Stimulated activated CD8-positive, alpha-beta memory T cell treated with anti-CD3 and anti-CD28 coated beads, Interleukin-12 subunit alpha, Interleukin-12 subunit beta, amount 100 ng/mL, for 24 hours (primary cell): ENCODE data around the gene MYD88.

Experiments used
- DNase-seq: peaks from one replicate; pipeline ENCODE4 v3.0.0-alpha.2; 2020; ENCODE audit errors: extremely low read depth

The MYD88 gene

DNA sequence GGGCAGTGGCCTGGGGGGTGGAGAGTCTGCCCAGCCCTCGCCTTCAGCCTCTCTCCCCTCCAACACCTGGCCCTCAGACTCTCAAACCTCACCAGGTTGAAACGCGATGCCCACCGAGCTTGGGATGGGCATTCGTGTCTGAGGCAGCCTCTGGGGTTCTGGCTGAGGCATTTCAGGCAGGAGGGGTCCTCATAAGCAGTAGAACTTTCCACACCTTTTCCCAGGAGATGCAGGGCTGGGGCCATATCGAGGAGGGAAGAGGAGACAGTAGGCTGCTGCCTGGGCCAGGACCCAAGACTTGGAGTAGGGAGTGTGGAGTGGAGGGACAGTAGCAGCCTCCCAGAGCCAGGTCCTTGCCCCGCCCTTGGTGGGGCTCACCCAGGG is 26.1 kb upstream of the MYD88 start:
- DNase-seq: no peak

DNA sequence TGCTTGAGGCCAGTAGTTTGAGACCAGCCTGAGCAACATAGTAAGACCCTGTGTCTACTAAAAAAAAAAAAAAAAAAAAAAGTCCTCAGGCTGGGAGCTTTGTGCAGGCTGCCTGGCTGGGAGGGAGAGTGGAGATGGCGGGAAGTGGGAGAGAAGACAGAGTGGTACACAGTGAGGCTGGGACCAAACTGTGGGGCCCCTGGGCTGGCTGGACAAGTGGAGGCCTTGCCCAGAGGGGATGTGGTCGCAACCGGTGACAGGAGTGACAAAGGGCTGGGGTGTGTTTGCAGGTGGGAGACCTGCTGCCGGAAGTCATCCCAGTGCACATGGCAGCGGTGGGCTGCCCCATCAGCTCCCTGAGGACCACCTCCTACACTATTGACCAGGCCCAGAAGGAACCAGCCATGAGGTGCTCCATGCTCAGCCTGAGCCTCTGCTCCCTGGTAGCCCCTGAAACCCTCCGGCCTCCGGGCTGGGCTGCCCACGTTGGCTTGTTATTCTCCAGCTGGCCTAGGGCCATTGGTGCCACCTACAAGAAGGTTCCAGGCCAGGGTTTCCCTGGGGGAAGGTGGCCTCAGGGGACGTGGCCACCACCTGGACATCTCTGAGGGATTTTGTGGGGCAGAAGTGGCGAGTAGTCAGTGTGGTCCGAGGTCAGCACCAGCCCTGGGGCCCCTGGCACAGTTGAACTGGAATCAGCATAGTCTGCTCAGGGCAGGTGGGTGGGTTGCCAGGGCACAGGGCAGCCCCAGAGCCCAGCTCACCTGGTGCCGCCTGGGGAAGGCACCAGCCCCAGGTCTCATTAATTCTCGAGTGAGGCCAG is 24.2 kb upstream of the MYD88 start:
- DNase-seq: no peak

DNA sequence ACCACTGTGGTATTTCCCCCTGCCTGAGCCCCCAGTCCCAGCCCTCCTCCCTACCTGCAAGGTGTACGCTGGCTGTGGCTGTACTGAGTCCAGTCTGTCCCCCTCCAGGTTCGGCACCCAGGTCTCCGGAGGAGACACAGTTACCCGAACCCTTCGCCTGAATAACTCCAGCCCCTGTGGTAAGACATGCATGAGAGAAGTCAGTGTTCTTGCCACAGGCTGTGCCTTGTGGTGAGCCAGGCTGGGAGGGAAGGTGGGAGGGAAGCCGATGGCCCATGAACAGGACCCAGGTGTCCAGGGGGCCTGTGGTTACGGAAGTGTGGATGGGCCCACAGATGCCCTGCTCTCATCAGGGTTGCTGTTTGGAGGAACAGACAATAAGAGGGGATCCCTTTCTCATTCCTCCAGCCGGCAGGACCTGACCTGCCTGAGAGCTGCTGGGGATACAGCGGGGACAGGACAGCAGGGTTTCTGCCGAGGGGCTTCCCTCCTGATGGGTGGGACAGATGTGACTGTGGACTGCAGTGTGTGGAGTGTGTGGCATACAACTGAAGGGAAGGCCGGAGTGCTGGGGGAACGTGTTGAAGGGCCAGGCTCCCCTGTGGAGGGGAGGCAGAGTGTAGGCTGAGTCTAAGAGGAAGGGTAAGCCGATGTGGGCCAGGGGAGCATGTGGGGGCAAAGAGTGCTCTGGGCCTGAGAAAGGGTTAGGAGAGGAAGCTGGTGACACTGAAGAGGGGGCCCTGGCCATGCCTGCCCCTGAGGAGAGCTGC is 23.4 kb upstream of the MYD88 start:
- DNase-seq: no peak

DNA sequence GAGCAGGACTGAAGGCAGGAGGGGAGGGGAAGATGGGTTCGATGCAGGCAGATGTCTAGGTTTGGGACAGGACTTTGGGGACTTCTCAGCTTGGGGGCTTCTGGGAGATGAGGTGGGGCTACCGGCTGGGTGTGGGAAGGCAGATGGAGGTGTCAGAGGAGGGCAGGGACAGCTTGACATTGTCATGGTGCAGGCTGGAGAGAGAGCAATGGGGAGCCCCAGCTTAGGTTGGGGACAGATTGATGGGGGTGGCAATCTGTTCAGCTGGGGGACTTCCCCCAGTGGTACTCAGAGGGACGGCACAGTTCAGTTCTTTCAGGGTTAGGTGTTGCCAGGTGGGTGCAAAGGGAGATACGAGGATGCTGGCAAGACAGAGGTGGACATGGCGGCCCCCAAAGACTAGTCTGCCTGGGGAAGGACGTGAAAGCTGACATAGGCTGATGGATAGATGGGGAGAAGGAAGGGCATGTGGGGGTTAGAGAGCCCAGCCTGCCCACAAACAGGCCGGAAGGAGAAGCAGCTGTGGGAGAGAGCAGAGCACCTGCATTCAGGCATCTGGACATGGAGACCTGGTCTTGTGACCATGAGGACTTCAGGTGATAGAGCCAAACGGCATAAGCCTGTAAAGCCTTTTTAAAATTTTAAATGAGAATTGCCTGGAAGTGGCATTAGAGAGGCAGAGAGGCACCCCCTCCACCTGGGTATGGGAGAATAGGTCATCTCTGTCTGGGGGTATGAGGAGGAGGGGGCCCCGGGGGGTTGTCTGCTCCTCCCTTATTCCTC is 22.6 kb upstream of the MYD88 start:
- no peak for DNase-seq

DNA sequence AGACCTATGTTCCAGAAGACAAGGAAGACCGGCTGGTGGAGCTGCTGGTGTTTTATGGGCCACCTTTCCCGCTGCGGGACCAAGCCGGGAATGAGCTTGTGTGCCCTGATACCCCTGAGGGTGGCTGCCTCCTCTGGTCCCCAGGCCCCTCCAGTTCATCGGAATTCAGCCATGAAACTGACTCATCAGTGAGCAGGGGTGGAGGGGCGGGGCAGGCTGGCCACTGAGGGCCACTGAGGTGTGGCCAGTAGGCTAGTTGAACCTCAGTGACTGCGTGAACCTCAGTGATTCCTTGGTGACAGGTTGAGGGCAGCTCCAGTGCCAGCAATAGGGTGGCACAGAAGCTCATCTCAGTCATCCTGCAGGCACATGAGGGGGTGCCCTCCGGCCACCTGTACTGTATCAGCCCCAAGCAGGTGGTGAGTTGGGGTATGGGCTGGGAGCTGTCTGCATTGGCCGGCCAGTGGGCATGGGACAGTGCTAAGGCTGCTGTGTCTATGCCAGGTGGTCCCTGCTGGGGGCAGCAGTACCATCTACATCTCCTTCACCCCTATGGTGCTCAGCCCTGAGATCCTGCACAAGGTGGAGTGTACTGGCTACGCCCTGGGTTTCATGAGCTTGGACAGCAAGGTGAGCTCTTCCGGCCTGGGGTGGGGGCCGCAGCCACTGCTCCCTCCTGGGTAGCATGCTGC is 21.8 kb upstream of the MYD88 start:
- DNase-seq: no peak

DNA sequence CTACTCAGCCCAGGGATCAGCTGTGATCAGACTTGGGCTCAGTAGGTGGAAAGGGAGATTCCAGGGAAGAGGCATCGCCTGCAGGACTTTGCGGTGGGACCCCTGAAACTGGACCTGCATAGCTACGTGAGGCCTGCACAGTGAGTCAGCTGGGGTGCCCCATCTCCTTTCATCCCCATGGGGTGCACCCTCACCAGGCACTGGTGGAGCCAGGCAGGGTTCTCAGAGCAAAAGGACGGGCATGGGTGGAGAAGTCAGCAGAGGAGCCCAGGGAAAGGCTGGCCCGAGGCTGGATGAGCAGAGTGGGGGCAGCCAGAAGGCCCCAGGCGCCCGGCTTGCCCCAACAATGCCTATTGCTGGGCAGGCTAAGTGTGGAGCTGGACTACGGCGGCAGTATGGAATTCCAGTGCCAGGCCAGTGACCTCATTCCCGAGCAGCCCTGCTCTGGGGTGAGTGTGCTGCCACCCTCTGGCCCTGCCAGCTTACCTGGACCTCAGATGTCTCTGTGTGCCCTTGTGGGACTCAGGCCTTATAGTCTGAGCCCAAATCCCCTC is 21.2 kb upstream of the MYD88 start:
- DNase-seq: no peak

DNA sequence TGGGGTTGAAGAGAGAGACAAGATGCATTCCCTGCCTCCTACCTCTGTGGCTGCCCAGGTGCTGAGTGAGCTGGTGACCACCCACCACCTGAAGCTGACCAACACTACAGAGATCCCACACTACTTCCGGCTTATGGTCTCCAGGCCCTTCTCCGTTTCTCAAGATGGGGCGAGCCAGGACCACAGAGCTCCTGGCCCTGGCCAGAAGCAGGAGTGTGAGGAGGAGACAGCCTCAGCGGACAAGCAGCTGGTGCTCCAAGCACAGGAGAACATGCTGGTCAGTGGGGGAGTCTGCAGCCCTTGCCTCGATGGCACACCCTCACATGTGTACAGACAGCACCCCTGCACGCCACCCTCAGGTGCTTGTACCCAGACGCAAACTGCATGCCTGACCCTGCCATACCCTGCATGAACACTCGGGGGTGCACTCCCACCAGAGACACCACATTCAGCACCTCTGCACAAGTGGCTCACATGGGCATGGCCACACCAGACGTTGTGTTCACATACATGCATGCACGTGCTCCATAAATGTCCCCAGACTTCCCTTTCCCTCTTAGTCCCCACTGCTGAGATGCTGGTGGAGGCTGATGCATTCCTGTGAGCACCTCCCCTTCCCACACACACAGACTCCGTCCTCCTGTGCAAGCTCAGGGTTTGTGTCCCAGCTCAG is 20.6 kb upstream of the MYD88 start:
- peak; percentile 38 for DNase-seq

DNA sequence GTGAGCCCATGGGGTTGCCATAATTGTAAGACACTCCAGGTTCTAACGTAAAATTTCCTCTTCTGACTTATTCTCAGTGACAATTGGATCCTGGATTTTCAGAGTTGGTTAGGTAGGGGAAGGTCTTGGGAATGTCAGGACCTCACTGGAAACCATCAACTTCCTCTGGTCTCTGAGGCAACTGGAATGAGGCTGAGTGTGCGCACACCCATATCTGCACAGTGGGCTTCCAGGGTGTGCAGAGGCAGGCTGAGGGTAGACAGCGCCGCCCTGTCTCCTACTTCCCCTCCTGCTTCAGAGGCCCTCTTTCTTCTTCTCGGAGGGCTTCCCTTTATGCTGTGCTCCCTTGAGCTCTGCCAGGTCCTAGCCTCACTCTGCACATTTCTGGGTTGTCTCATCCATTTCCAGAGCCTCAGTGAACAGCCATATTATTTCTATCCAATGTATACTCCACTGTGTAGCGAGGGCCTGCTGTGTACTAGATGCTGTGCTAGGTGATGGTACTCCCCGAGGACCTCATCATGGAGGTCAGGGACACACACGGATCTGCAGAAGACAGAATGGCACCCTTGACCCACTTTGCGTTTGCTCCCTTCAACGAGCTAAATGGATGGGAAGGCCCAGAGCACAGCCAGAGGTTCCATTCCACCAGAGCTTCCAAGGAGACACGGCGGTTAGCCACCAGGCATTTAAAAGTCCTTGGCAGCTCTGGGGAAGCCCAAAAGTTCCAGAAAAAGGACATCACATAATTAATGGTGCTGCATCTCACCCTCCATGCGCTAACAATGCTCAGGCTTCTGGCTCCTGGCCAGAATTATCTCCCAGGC is 19.8 kb upstream of the MYD88 start:
- no peak for DNase-seq

DNA sequence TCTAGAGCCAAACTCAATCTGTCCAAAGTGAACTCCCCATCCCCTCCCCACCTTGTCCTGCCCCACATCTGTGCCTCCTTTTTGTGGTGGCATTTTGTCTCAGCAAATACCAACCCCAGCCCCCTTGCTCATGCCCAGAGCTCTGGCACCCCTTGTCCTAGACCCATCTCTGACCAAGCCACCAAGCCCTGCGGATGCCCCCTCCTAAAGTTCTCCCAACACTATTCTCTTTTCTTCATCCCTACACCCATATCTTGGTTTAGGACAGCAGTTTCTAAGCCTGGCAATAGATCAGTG is 19.3 kb upstream of the MYD88 start:
- DNase-seq: no peak

DNA sequence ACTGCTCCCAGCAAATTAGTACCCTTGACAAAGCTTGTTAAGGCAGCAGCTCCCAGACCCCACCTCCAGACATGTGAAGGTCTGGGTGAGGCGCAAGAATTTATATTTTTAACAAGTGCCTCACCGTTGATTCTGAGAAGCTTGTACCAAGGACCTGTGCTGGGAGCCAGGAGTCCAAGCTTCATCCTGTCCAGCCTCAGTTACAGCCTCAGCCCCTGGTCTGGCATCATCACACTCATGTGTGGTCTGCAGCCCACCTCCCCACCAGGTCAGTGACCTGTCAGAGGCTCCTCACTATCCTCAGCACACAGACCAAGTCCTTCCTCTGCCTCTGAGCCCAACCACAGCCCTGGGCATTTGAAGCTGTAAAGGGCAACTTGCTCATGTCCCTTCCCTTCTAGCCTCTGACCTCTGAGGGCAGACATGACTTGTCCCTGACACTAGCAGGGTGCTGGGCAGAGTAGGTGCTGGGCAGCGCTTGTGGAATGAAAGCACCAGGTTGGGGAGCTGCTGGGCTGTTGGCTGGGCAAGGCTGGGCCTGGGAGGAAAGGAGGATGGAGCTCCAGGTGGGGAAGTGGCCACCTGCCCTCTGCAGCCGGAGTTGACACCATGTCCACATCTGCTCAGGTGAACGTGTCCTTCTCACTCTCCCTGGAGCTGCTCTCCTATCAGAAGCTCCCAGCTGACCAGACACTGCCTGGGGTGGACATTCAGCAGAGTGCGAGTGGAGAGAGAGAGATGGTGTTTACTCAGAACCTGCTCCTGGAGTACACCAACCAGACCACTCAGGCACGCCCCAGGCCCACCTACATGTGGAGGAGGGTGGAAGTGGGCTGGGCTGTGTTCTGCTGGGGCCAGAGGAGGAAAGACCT is 18.4 kb upstream of the MYD88 start:
- no peak for DNase-seq

DNA sequence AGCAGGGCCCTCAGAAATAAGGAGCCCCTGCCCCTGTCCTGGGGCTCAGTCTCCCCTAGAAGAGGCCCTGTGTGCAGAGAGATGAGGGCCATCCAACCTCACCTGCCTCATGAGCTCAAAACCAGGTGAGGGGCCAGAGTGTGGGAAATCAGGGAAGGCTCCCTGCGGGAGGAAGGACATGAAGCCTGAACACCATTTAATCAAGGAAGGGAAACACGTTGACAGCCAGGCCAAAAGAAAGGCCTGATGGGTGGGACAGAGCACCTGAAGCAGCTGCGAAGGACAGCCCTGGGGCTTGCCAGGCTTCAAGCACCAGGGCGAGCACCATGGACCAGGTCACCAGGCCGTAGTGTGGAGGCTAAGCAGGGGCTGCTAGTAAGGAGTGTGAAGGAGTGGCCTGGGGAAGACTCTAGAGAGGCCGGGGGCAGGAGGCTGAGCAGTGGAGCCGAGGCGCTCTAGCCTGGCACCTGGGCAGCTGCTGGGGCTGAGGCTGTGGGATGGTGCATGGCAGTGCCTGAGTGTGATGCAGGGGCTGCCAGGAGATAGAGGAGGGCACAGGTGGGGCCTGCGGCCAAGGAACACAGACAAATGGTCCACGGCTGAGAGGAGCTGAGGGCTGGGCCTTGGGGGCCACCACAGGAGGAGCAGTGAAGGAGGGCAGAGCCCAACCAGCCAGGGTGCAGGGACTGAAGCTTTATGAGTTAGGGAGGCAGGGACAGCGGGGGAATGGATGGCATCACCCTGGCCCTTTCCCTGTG is 17.6 kb upstream of the MYD88 start:
- no peak for DNase-seq

DNA sequence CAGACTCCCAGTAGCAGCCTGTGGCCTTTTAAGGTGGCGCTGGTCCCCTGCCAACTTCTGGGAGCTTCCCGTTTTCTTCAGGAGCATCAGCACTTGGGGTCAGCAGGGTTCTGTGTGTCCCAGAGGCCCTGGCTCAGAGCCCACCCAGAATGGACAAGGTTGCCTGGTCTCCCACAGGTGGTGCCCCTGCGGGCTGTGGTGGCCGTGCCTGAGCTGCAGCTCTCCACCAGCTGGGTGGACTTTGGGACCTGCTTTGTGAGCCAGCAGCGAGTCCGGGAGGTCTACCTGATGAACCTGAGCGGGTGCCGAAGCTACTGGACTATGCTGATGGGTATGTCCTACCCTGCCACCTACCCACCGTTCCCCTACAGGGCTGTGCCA is 17.0 kb upstream of the MYD88 start:
- no peak for DNase-seq

DNA sequence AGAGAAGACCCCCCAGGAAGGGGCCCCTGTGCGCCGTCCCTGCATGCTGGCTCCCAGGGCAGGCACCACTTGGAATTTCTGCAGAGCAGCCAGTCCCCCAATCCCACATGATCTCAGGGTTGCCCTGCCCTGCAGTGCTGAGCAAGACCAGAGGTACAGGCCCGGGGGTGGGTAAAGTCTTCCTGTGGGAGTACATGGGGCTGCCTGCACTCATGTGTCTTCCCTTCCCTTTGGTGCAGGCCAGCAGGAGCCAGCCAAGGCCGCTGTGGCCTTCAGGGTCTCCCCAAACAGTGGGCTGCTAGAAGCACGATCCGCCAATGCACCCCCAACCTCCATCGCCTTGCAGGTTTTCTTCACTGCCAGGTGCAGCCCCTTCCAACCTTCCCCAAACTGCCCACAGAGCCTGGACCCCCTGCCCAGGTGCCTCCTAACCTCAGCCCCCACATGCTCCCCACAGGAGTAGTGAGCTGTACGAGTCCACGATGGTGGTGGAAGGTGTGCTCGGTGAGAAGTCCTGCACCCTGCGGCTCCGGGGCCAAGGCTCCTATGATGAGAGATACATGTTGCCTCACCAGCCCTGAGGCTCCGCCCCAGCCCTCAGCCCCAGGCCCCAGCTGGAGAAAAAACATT is 16.5 kb upstream of the MYD88 start:
- DNase-seq: no peak

DNA sequence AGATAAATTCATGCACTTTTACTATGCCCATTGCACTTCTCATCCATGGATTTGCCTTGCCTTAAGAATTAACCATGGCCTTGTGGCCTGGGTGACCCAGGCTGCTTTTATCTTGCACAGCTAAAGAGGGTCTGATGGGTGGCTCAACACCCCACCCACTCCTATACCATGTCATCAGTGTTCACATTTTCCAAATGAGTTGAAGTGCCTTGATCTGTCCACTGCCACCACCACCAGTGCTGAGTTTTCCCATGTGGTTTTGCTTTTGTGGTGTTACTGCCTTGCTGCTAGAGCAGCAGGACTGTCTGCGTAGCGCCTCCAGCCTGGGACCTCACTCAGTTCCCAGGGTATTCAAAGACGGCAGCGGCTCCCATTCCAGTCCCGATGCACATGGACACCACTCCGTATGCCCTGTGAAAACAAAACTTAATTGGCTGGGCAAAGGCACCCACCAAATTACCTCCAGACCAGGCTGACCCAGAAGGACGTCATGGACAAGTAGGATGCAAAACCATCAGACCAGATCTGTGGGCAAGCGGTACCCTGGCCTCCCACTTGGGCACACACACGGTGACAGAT is 15.7 kb upstream of the MYD88 start:
- DNase-seq: no peak

DNA sequence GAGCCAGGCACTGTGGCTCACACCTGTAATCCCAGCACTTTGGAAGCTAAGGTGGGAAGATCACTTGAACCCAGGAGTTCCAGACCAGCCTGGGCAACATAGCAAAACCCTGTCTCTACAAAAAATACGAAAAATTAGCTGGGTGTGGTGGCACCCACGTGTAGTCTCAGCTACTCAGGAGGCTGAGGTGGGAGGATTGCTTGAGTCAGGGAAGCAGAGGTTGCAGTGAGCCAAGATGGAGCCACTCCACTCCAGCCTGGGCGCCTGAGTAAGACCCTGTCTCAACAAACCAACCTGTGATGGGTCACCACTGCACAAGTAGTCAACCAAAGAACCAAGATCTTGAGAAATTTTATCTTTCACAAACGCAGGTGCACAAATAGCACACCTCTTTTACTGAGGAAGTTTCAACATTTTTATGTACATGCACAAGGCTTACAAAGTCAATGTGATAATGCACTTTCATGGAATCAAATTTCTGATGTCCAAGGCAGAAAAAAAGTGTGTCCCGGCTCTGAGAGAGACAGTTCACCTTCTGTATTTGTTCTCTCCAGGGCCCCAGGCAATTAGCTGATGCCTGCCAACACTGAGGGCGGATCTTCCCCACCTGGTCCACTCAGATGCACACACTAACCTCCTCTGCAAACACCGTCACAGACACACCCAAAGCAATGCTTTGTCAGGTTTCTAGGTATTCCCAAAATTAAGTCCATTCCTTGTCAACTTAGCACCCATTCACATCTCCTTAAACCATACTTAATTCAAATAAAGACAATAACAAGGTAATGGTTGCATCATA is 13.9 kb upstream of the MYD88 start:
- DNase-seq: no peak

DNA sequence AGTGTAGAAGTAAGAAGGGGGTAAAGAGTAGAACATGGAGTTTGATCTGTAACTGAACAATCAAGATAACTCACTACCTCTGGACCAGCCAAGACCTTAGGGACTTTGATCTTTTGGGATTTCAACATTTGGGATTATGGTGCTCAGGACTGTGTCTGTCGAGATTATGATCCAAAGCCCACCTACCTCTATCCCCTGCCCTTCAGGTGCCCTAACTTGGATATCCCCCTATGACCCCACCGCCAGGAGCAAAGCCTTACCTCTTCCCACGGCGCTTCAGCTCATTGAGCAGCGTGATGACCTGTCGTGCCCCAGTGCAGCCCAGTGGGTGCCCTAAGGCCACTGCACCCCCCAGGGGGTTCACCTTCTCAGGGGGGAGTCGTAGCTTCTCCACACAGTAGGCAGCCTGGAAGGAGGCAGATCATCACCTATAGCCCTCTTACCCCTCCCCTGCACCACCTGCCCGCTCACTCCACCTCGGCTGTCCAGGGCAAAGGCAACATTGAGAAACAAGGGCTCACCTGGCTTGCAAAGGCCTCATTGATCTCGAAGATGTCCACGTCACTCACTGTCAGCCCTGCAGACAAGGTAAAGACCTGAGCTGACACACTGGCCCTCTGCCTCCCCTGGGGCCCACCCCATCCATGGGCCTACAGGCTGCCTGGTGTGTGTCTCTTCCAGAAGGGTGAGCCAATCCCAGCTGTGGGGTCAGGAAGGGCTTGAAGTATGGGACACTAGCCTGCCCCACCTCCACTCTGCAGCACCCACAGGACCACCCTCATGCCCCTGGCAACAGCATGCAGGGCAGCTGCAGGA is 12.9 kb upstream of the MYD88 start:
- no peak for DNase-seq
